Measurements from ENCODE around the gene VAX1. TPM values are rescaled to one million over a fixed set of nuclear protein-coding genes. Genes with fewer than 3 reads are reported as not detected.
"Not testable (repeated sequence)": the region's sequence is repeated elsewhere in the genome, so short reads cannot be mapped to it uniquely, and the experiment has no call there.

Gene VAX1
- total RNA-seq (not detected), polyA plus RNA-seq (ENCODE audit: insufficient read length in 2 of 2) (not detected)
- long read RNA-seq, donor 1, result 0 reads
- long read RNA-seq, donor 2, result 0 reads
- long read RNA-seq, donor 3, result 0 reads
- long read RNA-seq, donor 4, result 0 reads

DNA sequence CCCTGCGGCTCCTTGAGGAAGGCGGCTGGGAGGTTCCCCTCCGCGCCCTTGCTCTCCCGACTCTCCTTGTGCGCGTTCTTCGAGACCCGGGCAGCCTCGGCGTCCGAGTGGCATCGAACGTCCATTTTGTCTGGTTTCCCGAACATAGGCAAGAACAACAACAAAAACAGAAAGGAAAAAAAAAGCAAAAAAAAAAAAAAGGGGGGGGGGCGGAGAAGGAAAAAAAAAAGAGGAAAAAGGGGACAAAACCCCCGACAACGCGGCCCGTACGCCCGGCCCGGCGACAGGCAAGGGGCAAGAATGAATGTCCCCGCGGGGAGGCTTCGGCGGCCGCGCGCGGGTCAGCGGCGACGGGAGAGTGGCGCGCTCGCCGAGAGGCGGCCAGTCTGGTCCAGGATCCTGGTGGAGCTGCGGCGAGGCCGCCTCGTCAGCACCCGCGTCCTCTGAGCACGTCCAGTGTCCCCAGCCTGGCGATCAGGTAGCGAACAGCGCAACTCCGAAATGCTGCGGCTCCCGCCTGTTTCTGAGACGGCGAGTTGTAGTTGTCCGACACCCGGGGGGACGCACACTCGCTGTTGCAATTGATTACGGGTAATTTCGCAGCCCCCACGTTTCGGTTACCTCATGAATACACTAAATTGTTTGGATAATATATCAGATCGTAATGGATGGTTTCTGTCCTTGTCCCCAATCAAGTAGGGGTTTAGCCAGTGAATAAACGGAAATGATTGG, at the start of gene VAX1:
VAX1 (minus strand) TSS at position 360 of the 732 bp plus-strand sequence; CDS start at position 146, 214 bp downstream.
- H3K9me3 ChIP-seq (ENCODE audit: control insufficient read depth, insufficient read depth, low read length), result no peaks in the 10 kb centered on the region
- under 1% methylated on average over 44 of the region's 65 CpGs for WGBS (ENCODE audit: insufficient coverage)
- H3K36me3 ChIP-seq (ENCODE audit: control insufficient read depth, insufficient read depth, low read length), result no peaks in the 10 kb centered on the region
- H3K4me1 ChIP-seq (ENCODE audit: control insufficient read depth, insufficient read depth, low read length), result peaks cover 53% of the 10 kb centered on the region
- peak in 2 of 6 donors; percentile 24 to 50 for DNase-seq (ENCODE audit: low read depth in 4 of 6, low spot score in 6 of 6)
- H3K4me3 ChIP-seq (ENCODE audit: low read depth, low read length), result no peak within 1 kb of the TSS
- H3K27ac ChIP-seq (ENCODE audit: low read depth, low read length), result no peak within 1 kb of the TSS
- H3K27me3 ChIP-seq (ENCODE audit: control insufficient read depth, insufficient read depth, low read length), result peaks cover 96% of the 10 kb centered on the region

GRCh38 chr10:117186832-117187615, 49.0 kb upstream of the VAX1 start:
- no peak overlapping the region for H3K4me3 ChIP-seq (ENCODE audit: low read depth, low read length)
- H3K27ac ChIP-seq (ENCODE audit: low read depth, low read length), result no peak overlapping the region
- no peaks in the 10 kb centered on the region for H3K36me3 ChIP-seq (ENCODE audit: control insufficient read depth, insufficient read depth, low read length)
- H3K4me1 ChIP-seq (ENCODE audit: control insufficient read depth, insufficient read depth, low read length), result no peaks in the 10 kb centered on the region
- H3K27me3 ChIP-seq (ENCODE audit: control insufficient read depth, insufficient read depth, low read length), result peaks cover 4% of the 10 kb centered on the region
- DNase-seq (ENCODE audit: low read depth in 4 of 6, low spot score in 6 of 6), result peak in 1 of 6 donors; percentile 63
- 56% methylated on average over 3 of the region's 4 CpGs for whole genome bisulfite sequencing (ENCODE audit: insufficient coverage)
- H3K9me3 ChIP-seq (ENCODE audit: control insufficient read depth, insufficient read depth, low read length), result no peaks in the 10 kb centered on the region

DNA sequence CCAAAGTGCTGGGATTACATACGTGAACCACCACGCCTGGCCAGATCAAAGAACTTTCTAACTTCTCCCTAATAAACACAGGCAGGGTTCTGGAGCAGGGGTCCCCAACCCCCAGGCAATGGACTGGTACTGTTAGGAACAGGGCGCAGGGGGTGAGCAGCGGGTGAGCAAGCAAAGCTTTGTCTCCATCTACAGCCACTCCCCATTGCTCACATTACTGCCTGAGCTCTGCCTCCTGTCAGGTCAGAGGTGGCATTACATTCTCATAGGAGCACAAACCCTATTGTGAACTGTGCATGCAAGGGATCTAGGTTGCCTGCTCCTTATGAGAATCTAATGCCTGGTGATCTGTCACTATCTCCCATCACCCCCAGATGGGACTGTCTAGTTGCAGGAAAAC, 47.7 kb upstream of the VAX1 start:
- not testable (repeated sequence) for H3K4me1 ChIP-seq (ENCODE audit: control insufficient read depth, insufficient read depth, low read length); H3K27ac ChIP-seq (ENCODE audit: low read depth, low read length); DNase-seq (ENCODE audit: low read depth in 4 of 6, low spot score in 6 of 6); H3K4me3 ChIP-seq (ENCODE audit: low read depth, low read length); H3K27me3 ChIP-seq (ENCODE audit: control insufficient read depth, insufficient read depth, low read length); H3K36me3 ChIP-seq (ENCODE audit: control insufficient read depth, insufficient read depth, low read length); H3K9me3 ChIP-seq (ENCODE audit: control insufficient read depth, insufficient read depth, low read length)
- 96% methylated on average over 4 of the region's 4 CpGs for WGBS (ENCODE audit: insufficient coverage)

DNA sequence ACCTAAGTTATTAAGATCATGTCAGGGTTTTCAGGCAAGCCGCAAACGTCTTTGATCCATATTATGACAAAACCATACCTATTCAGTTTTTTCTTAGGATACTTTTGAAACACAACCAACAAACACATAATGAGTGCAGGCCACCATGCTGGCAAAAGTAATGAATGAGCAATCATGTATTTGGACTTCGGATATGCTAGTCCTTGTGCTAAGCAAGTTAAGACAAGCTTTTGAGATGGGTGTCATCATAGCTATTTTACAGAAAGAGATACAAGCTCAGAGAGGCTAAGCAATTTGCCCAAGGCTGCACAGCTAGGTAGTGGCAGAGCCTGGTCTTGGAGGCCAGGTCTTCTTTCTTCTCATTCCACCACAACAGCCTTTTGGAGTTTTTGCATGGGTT, 46.8 kb upstream of the VAX1 start:
- Histone ChIP-seq H3K27me3 (ENCODE audit: control insufficient read depth, insufficient read depth, low read length) (peaks cover 4% of the 10 kb centered on the region), H3K36me3 (ENCODE audit: control insufficient read depth, insufficient read depth, low read length) (no peaks in the 10 kb centered on the region), H3K4me3 (ENCODE audit: low read depth, low read length) (no peak overlapping the region), H3K9me3 (ENCODE audit: control insufficient read depth, insufficient read depth, low read length) (no peaks in the 10 kb centered on the region), H3K27ac (ENCODE audit: low read depth, low read length) (no peak overlapping the region), H3K4me1 (ENCODE audit: control insufficient read depth, insufficient read depth, low read length) (no peaks in the 10 kb centered on the region)
- no CpG with 5 or more reads among the region's 3 CpGs for whole genome bisulfite sequencing (ENCODE audit: insufficient coverage)
- DNase-seq (ENCODE audit: low read depth in 4 of 6, low spot score in 6 of 6), result no peak

DNA sequence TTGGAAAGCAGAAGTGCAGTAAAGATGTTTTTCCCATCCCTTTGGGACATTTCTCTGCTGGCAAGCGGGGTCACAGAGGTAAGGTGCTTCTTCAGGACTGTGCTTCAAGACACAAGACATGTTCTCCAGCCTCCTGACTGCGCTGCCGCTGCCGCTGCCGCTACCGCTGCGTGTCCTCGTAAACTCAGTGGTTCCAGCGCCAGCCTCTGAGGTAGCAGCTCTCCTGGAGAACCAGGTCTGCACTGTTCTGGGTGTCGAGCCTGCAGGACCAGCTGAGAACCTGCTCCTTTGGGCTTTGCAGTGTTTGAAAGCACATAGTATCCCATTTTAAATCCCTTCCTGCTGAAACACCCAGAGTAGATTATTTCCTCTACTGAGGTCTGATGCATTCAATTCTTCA, 46.2 kb upstream of the VAX1 start:
- no peaks in the 10 kb centered on the region for H3K4me1 ChIP-seq (ENCODE audit: control insufficient read depth, insufficient read depth, low read length)
- H3K36me3 ChIP-seq (ENCODE audit: control insufficient read depth, insufficient read depth, low read length), result no peaks in the 10 kb centered on the region
- WGBS (ENCODE audit: insufficient coverage), result 92% methylated on average over 9 of the region's 10 CpGs
- no peak overlapping the region for H3K4me3 ChIP-seq (ENCODE audit: low read depth, low read length)
- peaks cover 4% of the 10 kb centered on the region for H3K27me3 ChIP-seq (ENCODE audit: control insufficient read depth, insufficient read depth, low read length)
- no peak for DNase-seq (ENCODE audit: low read depth in 4 of 6, low spot score in 6 of 6)
- H3K27ac ChIP-seq (ENCODE audit: low read depth, low read length), result no peak overlapping the region
- no peaks in the 10 kb centered on the region for H3K9me3 ChIP-seq (ENCODE audit: control insufficient read depth, insufficient read depth, low read length)

GRCh38 chr10:117178190-117178589, 40.1 kb upstream of the VAX1 start:
- no CpG with 5 or more reads among the region's 3 CpGs for WGBS (ENCODE audit: insufficient coverage)
- Histone ChIP-seq H3K4me1 (ENCODE audit: control insufficient read depth, insufficient read depth, low read length) (peaks cover 14% of the 10 kb centered on the region), H3K27ac (ENCODE audit: low read depth, low read length) (no peak overlapping the region), H3K27me3 (ENCODE audit: control insufficient read depth, insufficient read depth, low read length) (peaks cover 15% of the 10 kb centered on the region), H3K36me3 (ENCODE audit: control insufficient read depth, insufficient read depth, low read length) (no peaks in the 10 kb centered on the region), H3K4me3 (ENCODE audit: low read depth, low read length) (no peak overlapping the region), H3K9me3 (ENCODE audit: control insufficient read depth, insufficient read depth, low read length) (no peaks in the 10 kb centered on the region)
- DNase-seq (ENCODE audit: low read depth in 4 of 6, low spot score in 6 of 6), result no peak

DNA sequence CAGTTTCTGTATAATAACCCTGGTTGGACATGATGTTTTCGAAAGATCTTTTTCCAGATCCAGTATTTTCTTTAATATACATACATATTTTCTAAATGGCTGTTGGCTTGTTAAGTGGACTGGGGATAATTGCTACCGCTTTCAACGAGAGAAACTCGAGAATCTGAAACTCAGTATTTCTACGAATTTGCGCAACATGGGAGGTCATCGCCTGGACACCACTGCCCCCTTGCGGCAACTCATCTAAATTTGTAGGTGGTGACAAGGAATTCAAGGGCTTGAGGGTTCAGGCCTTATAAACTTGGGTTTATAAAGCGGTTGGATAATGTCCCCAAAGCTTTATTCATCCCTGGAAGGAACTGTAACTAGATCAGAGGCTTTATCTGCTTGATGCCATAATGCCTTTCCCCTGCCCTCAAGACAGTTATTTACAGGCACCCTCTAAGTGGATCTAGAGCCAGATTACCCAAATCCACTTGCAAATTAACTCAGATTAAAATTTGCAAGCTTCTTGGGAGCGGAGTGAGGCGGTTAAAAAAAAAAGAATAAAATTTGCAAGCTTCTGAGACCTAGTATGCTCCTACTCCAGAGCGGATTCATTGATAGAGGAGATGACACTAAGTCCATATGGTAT, 37.9 kb upstream of the VAX1 start:
- DNase-seq (ENCODE audit: low read depth in 4 of 6, low spot score in 6 of 6), result peak in 5 of 6 donors; percentile 68 to 96 (median 77)
- Histone ChIP-seq H3K4me3 (ENCODE audit: low read depth, low read length) (peak overlapping the region; percentile 34), H3K27me3 (ENCODE audit: control insufficient read depth, insufficient read depth, low read length) (peaks cover 34% of the 10 kb centered on the region), H3K4me1 (ENCODE audit: control insufficient read depth, insufficient read depth, low read length) (peaks cover 14% of the 10 kb centered on the region), H3K9me3 (ENCODE audit: control insufficient read depth, insufficient read depth, low read length) (no peaks in the 10 kb centered on the region), H3K27ac (ENCODE audit: low read depth, low read length) (no peak overlapping the region), H3K36me3 (ENCODE audit: control insufficient read depth, insufficient read depth, low read length) (no peaks in the 10 kb centered on the region)
- WGBS (ENCODE audit: insufficient coverage), result 2% methylated on average over 7 of the region's 12 CpGs

- Histone ChIP-seq H3K27me3 (ENCODE audit: control insufficient read depth, insufficient read depth, low read length) (peaks cover 41% of the 10 kb centered on the region), H3K36me3 (ENCODE audit: control insufficient read depth, insufficient read depth, low read length) (no peaks in the 10 kb centered on the region), H3K27ac (ENCODE audit: low read depth, low read length) (no peak overlapping the region), H3K9me3 (ENCODE audit: control insufficient read depth, insufficient read depth, low read length) (no peaks in the 10 kb centered on the region), H3K4me3 (ENCODE audit: low read depth, low read length) (peak overlapping the region; percentile 34), H3K4me1 (ENCODE audit: control insufficient read depth, insufficient read depth, low read length) (peaks cover 14% of the 10 kb centered on the region)
- under 1% methylated on average over 46 of the region's 46 CpGs for WGBS (ENCODE audit: insufficient coverage)
- DNase-seq (ENCODE audit: low read depth in 4 of 6, low spot score in 6 of 6), result peak in 1 of 6 donors; percentile 53
These were observed 37.3 kb upstream of the VAX1 start for GRCh38 chr10:117175215-117175900.

All from spinal cord (tissue), 10 donors.